PC-9 (cell line): Measurements from ENCODE around the gene LSS. TPM values are rescaled to one million over a fixed set of nuclear protein-coding genes. Genes with fewer than 3 reads are reported as not detected.
"Not testable (repeated sequence)": the region's sequence is repeated elsewhere in the genome, so short reads cannot be mapped to it uniquely, and the experiment has no call there.

ENCODE experiments used
- BruUV-seq: library from RNA; stranded (reverse); fragments of 400-500 nt; replicated peaks from 2 replicates; lab custom pipeline; 2021; lab: Mats Ljungman, UMichigan
- CTCF ChIA-PET: fragments of 300-600 bp; sonication (Branson Sonifier 250); formaldehyde crosslinking; loops from one replicate; lab custom pipeline; 2022; ENCODE audit warnings: antibody characterized with exemption; lab: Charles Lee
- POLR2A ChIA-PET: fragments of 300-600 bp; sonication (Branson Sonifier 250); formaldehyde crosslinking; loops from one replicate; lab custom pipeline; 2022; ENCODE audit warnings: antibody characterized with exemption; ENCODE audit not compliant: unreplicated experiment; lab: Charles Lee
- DNase-seq, 2 experiments: peaks; one replicate each; pipeline versions ENCODE4 v3.0.0 to v3.0.0-alpha.2; 2015 to 2022; ENCODE audit warnings: mixed read lengths in 1 of 2
- H2AFZ ChIP-seq: fragments of 200-600 bp; sonication (generic); 2 replicates; pipeline ENCODE4 v1.8.1; 2017; ENCODE audit warnings: antibody characterized with exemption
- H3F3A ChIP-seq: fragments of 200-600 bp; sonication (generic); 2 replicates; pipeline ENCODE4 v1.8.1; 2017; ENCODE audit warnings: antibody characterized with exemption, mild to moderate bottlenecking, low read depth; ENCODE audit not compliant: insufficient read depth
- H3K27ac ChIP-seq: fragments of 200-600 bp; sonication (generic); 2 replicates; pipeline ENCODE4 v1.6.1; 2016; ENCODE audit warnings: mixed run types
- H3K27me3 ChIP-seq: fragments of 200-600 bp; sonication (generic); 2 replicates; pipeline ENCODE4 v1.6.1; 2016; ENCODE audit warnings: low read depth, mixed run types; ENCODE audit not compliant: insufficient read depth
- H3K36me3 ChIP-seq: fragments of 200-600 bp; sonication (generic); 2 replicates; pipeline ENCODE4 v1.6.1; 2016; ENCODE audit warnings: low read depth, mixed run types
- H3K4me1 ChIP-seq: fragments of 200-600 bp; sonication (generic); replicated peaks from 2 replicates; pipeline ENCODE4 v1.6.1; 2016; ENCODE audit warnings: mixed run types; ENCODE audit not compliant: insufficient read depth
- H3K4me2 ChIP-seq: fragments of 200-600 bp; sonication (generic); 2 replicates; pipeline ENCODE4 v1.6.1; 2017; ENCODE audit warnings: mixed run types
- H3K4me3 ChIP-seq: fragments of 200-600 bp; sonication (generic); 2 replicates; pipeline ENCODE4 v1.6.1; 2016; ENCODE audit warnings: mixed run types
- H3K79me2 ChIP-seq: fragments of 200-600 bp; sonication (generic); 2 replicates; pipeline ENCODE4 v1.6.1; 2017; ENCODE audit warnings: low read depth, mixed run types
- H3K9me2 ChIP-seq: fragments of 200-600 bp; sonication (generic); 2 replicates; pipeline ENCODE4 v1.8.1; 2017; ENCODE audit warnings: mild to moderate bottlenecking; ENCODE audit not compliant: insufficient read depth
- H3K9me3 ChIP-seq: fragments of 200-600 bp; sonication (generic); 2 replicates; pipeline ENCODE4 v1.8.1; 2016; ENCODE audit warnings: low read depth; ENCODE audit not compliant: insufficient read depth
- H4K20me1 ChIP-seq: fragments of 200-600 bp; sonication (generic); 2 replicates; pipeline ENCODE4 v1.8.1; 2017; ENCODE audit not compliant: insufficient read depth
- CTCF ChIP-seq: fragments of 200-600 bp; sonication (generic); conservative IDR thresholded peaks from 2 replicates; pipeline ENCODE4 v1.6.1; 2017; ENCODE audit warnings: mixed run types, antibody characterized with exemption, mild to moderate bottlenecking, moderate library complexity
- EZH2 ChIP-seq: fragments of 200-600 bp; sonication (generic); IDR thresholded peaks from 2 replicates; pipeline ENCODE4 v1.8.0; 2017; ENCODE audit warnings: antibody characterized with exemption, low read depth
- intact Hi-C: fragments of 100-400 bp; cut with micrococcal nuclease; formaldehyde crosslinking; loops from one replicate; pipeline ENCODE4 v1.10.0; 2022; ENCODE audit not compliant: unreplicated experiment
- total RNA-seq: library from RNA; stranded (reverse); gene quantifications from 2 replicates; pipeline ENCODE4 v1.2.3, GENCODE V29; 2021

Gene LSS
- total RNA-seq, 1 experiment from 2014 or later: 92.3 TPM

GRCh38 chr21:46226920-46227599 is 1.5 kb downstream of the LSS start:
- intact Hi-C loops: loop anchor here (5.0 kb wide), 2 partner anchors 80 to 245 kb away; partner anchors contain the start of gene COL6A1
- POLR2A ChIA-PET: no interaction called here
- peak in 1 of 2 experiments; percentile 5 for DNase-seq

GRCh38 chr21:46226146-46226545 is 2.4 kb downstream of the LSS start:
- no peak for DNase-seq
- H3K4me3 ChIP-seq: no peak overlapping the region
- H3K36me3 ChIP-seq: no peaks in the 10 kb centered on the region
- BruUV-seq: no TSS peak
- peaks cover 28% of the 10 kb centered on the region for H3K4me1 ChIP-seq
- H3K27me3 ChIP-seq: no peaks in the 10 kb centered on the region
- H3K9me2 ChIP-seq: no peaks in the 10 kb centered on the region
- H2AFZ ChIP-seq: no peak overlapping the region
- H4K20me1 ChIP-seq: no peaks in the 10 kb centered on the region
- H3K9me3 ChIP-seq: no peaks in the 10 kb centered on the region
- CTCF ChIA-PET: no interaction called here
- intact Hi-C loops: loop anchor here (5.0 kb wide), 2 partner anchors 79 to 244 kb away; partner anchors contain the start of gene COL6A1
- no peak for TF ChIP-seq EZH2
- TF ChIP-seq CTCF: no peak
- H3F3A ChIP-seq: peaks cover 4% of the 10 kb centered on the region; the same call in 1 of the 2 replicates
- H3K27ac ChIP-seq: no peak overlapping the region
- peak overlapping the region; percentile 88 for H3K4me2 ChIP-seq
- H3K79me2 ChIP-seq: peaks cover 21% of the 10 kb centered on the region; the same call in 1 of the 2 replicates
- POLR2A ChIA-PET: no interaction called here

More at GRCh38 chr21:46226920-46227599, 1.5 kb downstream of the LSS start:
- peak overlapping the region; percentile 88 for H3K4me2 ChIP-seq
- H3K4me1 ChIP-seq: peaks cover 28% of the 10 kb centered on the region
- peaks cover 21% of the 10 kb centered on the region; the same call in 1 of the 2 replicates for H3K79me2 ChIP-seq
- no peaks in the 10 kb centered on the region for H3K27me3 ChIP-seq
- H3K27ac ChIP-seq: no peak overlapping the region
- H3K36me3 ChIP-seq: no peaks in the 10 kb centered on the region
- H3K9me2 ChIP-seq: no peaks in the 10 kb centered on the region
- H4K20me1 ChIP-seq: no peaks in the 10 kb centered on the region
- H3K4me3 ChIP-seq: peak overlapping the region; percentile 63; the same call in 1 of the 2 replicates
- H2AFZ ChIP-seq: no peak overlapping the region
- no peak for TF ChIP-seq EZH2
- TF ChIP-seq CTCF: no peak
- CTCF ChIA-PET: no interaction called here
- H3F3A ChIP-seq: peaks cover 4% of the 10 kb centered on the region; the same call in 1 of the 2 replicates
- BruUV-seq: no TSS peak
- no peaks in the 10 kb centered on the region for H3K9me3 ChIP-seq

GRCh38 chr21:46223661-46224060 is 4.9 kb downstream of the LSS start:
- H2AFZ ChIP-seq, CTCF ChIA-PET, intact Hi-C loops, H3K27me3 ChIP-seq, H3K36me3 ChIP-seq, H3K9me3 ChIP-seq, H3K79me2 ChIP-seq, DNase-seq, POLR2A ChIA-PET, H3K4me2 ChIP-seq, H3F3A ChIP-seq, H3K27ac ChIP-seq, H3K9me2 ChIP-seq, H3K4me3 ChIP-seq, BruUV-seq, H4K20me1 ChIP-seq: not testable (repeated sequence)
- peaks cover 18% of the 10 kb centered on the region for H3K4me1 ChIP-seq
